Caco-2 (cell line): Measurements from ENCODE around the gene CEP290. TPM values are rescaled to one million over a fixed set of nuclear protein-coding genes. Genes with fewer than 3 reads are reported as not detected.

ENCODE experiments used
- BruUV-seq: library from RNA; stranded (reverse); fragments of 400-500 nt; replicated peaks from 2 replicates; lab custom pipeline; 2021; lab: Mats Ljungman, UMichigan
- CTCF ChIA-PET: fragments of 300-600 bp; sonication (Branson Sonifier 250); formaldehyde crosslinking; loops from one replicate; lab custom pipeline; 2022; ENCODE audit warnings: antibody characterized with exemption; lab: Charles Lee
- POLR2A ChIA-PET: fragments of 300-600 bp; sonication (Branson Sonifier 250); formaldehyde crosslinking; loops from one replicate; lab custom pipeline; 2022; ENCODE audit warnings: antibody characterized with exemption; lab: Charles Lee
- DNase-seq, 2 experiments: peaks; one replicate each; pipeline versions ENCODE4 v3.0.0 to v3.0.0-alpha.2; 2020 to 2022
- H3K27me3 ChIP-seq: replicated peaks from 2 replicates; pipeline ENCODE4 v1.6.0; 2011; ENCODE audit warnings: low read length; ENCODE audit not compliant: control insufficient read depth, insufficient read depth
- H3K36me3 ChIP-seq: 2 replicates; pipeline ENCODE4 v1.5.1; 2011; ENCODE audit warnings: low read length; ENCODE audit not compliant: control insufficient read depth, insufficient read depth
- H3K4me1 ChIP-seq: fragments of 250-450 bp; sonication (Bioruptor Pico); 2 replicates; pipeline ENCODE4 v1.5.1; 2020; ENCODE audit warnings: mild to moderate bottlenecking
- H3K4me3 ChIP-seq: 2 replicates; pipeline ENCODE4 v1.5.1; 2011; ENCODE audit warnings: low read depth, mild to moderate bottlenecking, control low read depth, low read length
- H3K9me3 ChIP-seq: fragments of 250-450 bp; sonication (Bioruptor Pico); 2 replicates; pipeline ENCODE4 v1.5.1; 2020; ENCODE audit warnings: mild to moderate bottlenecking, moderate library complexity
- H3K27ac Mint-ChIP-seq: one replicate; pipeline ENCODE4 v1.8.0; 2022; ENCODE audit warnings: mixed read lengths; ENCODE audit not compliant: unreplicated experiment
- H3K27me3 Mint-ChIP-seq: one replicate; pipeline ENCODE4 v1.8.0; 2022; ENCODE audit warnings: mixed read lengths; ENCODE audit not compliant: insufficient read depth, unreplicated experiment
- H3K36me3 Mint-ChIP-seq: one replicate; pipeline ENCODE4 v1.8.0; 2022; ENCODE audit warnings: mild to moderate bottlenecking, mixed read lengths; ENCODE audit not compliant: insufficient read depth, unreplicated experiment
- H3K4me1 Mint-ChIP-seq: one replicate; pipeline ENCODE4 v1.8.0; 2022; ENCODE audit warnings: low read depth, mixed read lengths; ENCODE audit not compliant: unreplicated experiment
- H3K4me3 Mint-ChIP-seq: one replicate; pipeline ENCODE4 v1.8.0; 2022; ENCODE audit warnings: mild to moderate bottlenecking, moderate library complexity, mixed read lengths; ENCODE audit not compliant: unreplicated experiment
- H3K9me3 Mint-ChIP-seq: one replicate; pipeline ENCODE4 v1.8.0; 2022; ENCODE audit warnings: mixed read lengths; ENCODE audit not compliant: unreplicated experiment
- CTCF ChIP-seq, 2 experiments: fragments of 200-600 bp in 1 of 2; IDR thresholded peaks; 1 replicate in 1 of 2; 2 replicates in 1 of 2; pipeline versions ENCODE4 v1.5.1 to v1.8.0; 2011 to 2022; ENCODE audit warnings: antibody characterized with exemption in 1 of 2, control low read depth in 1 of 2, inconsistent platforms in 1 of 2, low read depth in 1 of 2, low read length in 1 of 2, mild to moderate bottlenecking in 1 of 2, moderate library complexity in 1 of 2; ENCODE audit not compliant: insufficient read depth in 1 of 2, severe bottlenecking in 1 of 2, unreplicated experiment in 1 of 2
- intact Hi-C: fragments of 100-400 bp; cut with micrococcal nuclease; formaldehyde crosslinking; loops from one replicate; pipeline ENCODE4 v1.10.0; 2022; ENCODE audit not compliant: unreplicated experiment
- total RNA-seq: library from RNA; stranded (reverse); gene quantifications from 2 replicates; pipeline ENCODE4 v1.2.3, GENCODE V29; 2022

The CEP290 gene
- total RNA-seq, 1 experiment from 2014 or later = 14.0 TPM

- Mint-ChIP-seq H3K27ac (no peak within 1 kb of the TSS), H3K27me3 (peaks cover 10% of the 10 kb centered on the region), H3K36me3 (no peaks in the 10 kb centered on the region), H3K4me1 (no peaks in the 10 kb centered on the region), H3K4me3 (no peak within 1 kb of the TSS), H3K9me3 (peaks cover 9% of the 10 kb centered on the region)
- no peak for DNase-seq
- no peaks in the 10 kb centered on the region; the same call in 1 of the 2 replicates for H3K9me3 ChIP-seq
- intact Hi-C loops = no loop called here
- ChIA-PET POLR2A (no interaction called here), CTCF (no interaction called here)
- no peaks in the 10 kb centered on the region for H3K36me3 ChIP-seq
- H3K27me3 ChIP-seq = no peaks in the 10 kb centered on the region
- H3K4me3 ChIP-seq = no peak within 1 kb of the TSS
- H3K4me1 ChIP-seq = no peaks in the 10 kb centered on the region
- TF ChIP-seq CTCF (IDR thresholded peaks at IDR 0.05; ENCODE audit: insufficient read depth in 1 of 2, low read depth in 1 of 2, low read length in 1 of 2, severe bottlenecking in 1 of 2, unreplicated experiment in 1 of 2) = no peak
- no TSS peak for BruUV-seq
These were observed 112.7 kb downstream of the CEP290 start, which contains the start of gene C12orf50 for GRCh38 chr12:88029093-88029665. C12orf50 (minus strand) TSS chr12:88029401; CDS start chr12:88026962, 2,439 bp downstream.

GRCh38 chr12:88026196-88026595 lies 115.7 kb downstream of the CEP290 start:
- Histone ChIP-seq H3K9me3 (no peaks in the 10 kb centered on the region), H3K27me3 (no peaks in the 10 kb centered on the region), H3K4me3 (no peak overlapping the region), H3K4me1 (no peaks in the 10 kb centered on the region), H3K36me3 (no peaks in the 10 kb centered on the region)
- Mint-ChIP-seq H3K27ac (no peak overlapping the region), H3K27me3 (peaks cover 10% of the 10 kb centered on the region), H3K9me3 (peaks cover under 1% of the 10 kb centered on the region), H3K4me1 (no peaks in the 10 kb centered on the region), H3K36me3 (no peaks in the 10 kb centered on the region), H3K4me3 (no peak overlapping the region)
- no TSS peak for BruUV-seq
- intact Hi-C loops = no loop called here
- TF ChIP-seq CTCF (IDR thresholded peaks at IDR 0.05; ENCODE audit: insufficient read depth in 1 of 2, low read depth in 1 of 2, low read length in 1 of 2, severe bottlenecking in 1 of 2, unreplicated experiment in 1 of 2) = no peak
- no peak for DNase-seq
- CTCF ChIA-PET = no interaction called here
- POLR2A ChIA-PET = no interaction called here

- H3K27ac Mint-ChIP-seq = no peak overlapping the region
- no peaks in the 10 kb centered on the region for H3K36me3 ChIP-seq
- ChIA-PET CTCF (no interaction called here), POLR2A (no interaction called here)
- peaks cover 3% of the 10 kb centered on the region for H3K27me3 Mint-ChIP-seq
- H3K9me3 Mint-ChIP-seq = peaks cover 48% of the 10 kb centered on the region
- peaks cover 20% of the 10 kb centered on the region for H3K9me3 ChIP-seq
- H3K4me1 Mint-ChIP-seq = no peaks in the 10 kb centered on the region
- TF ChIP-seq CTCF (IDR thresholded peaks at IDR 0.05; ENCODE audit: insufficient read depth in 1 of 2, low read depth in 1 of 2, low read length in 1 of 2, severe bottlenecking in 1 of 2, unreplicated experiment in 1 of 2) = no peak
- no peaks in the 10 kb centered on the region for H3K36me3 Mint-ChIP-seq
- H3K4me3 ChIP-seq = no peak overlapping the region
- H3K4me1 ChIP-seq = no peaks in the 10 kb centered on the region
- intact Hi-C loops = no loop called here
- H3K27me3 ChIP-seq = no peaks in the 10 kb centered on the region
- no TSS peak for BruUV-seq
- DNase-seq = no peak
- no peak overlapping the region for H3K4me3 Mint-ChIP-seq
These were observed 123.9 kb downstream of the CEP290 start for GRCh38 chr12:88017964-88018363.
